ENCODE data around the gene NDE1. TPM values are rescaled to one million over a fixed set of nuclear protein-coding genes. Genes with fewer than 3 reads are reported as not detected.
"Not testable (repeated sequence)": the region's sequence is repeated elsewhere in the genome, so short reads cannot be mapped to it uniquely, and the experiment has no call there.

NDE1 gene
- total RNA-seq, 1 donor from 2014 or later, result 42.5 TPM

DNA sequence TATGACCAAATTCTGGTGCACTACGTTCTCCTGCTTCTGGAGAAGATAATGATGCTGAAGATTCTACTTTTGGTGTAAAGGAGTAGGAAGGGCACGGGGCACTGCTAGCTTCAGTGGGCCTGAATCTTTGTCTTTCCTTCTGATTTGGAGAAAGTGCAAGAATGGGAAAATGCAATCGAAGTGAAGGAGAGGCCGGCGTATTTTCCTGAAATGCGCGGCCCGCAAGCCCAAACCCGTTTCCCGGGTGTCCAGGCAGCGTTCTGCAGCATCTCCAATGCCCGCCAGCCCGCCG is 372 bp upstream of the NDE1 start:
- Mint-ChIP-seq H3K4me3 (ENCODE audit: low read depth) (peak overlapping the region; percentile 66), H3K9me3 (ENCODE audit: low read depth) (no peaks in the 10 kb centered on the region), H3K27me3 (no peaks in the 10 kb centered on the region), H3K36me3 (ENCODE audit: insufficient read depth) (no peaks in the 10 kb centered on the region), H3K4me1 (ENCODE audit: low read depth) (peaks cover 6% of the 10 kb centered on the region), H3K27ac (no peak overlapping the region)
- DNase-seq (ENCODE audit: low spot score, unreplicated experiment), result no peak
- TF ChIP-seq, protein P1, sequence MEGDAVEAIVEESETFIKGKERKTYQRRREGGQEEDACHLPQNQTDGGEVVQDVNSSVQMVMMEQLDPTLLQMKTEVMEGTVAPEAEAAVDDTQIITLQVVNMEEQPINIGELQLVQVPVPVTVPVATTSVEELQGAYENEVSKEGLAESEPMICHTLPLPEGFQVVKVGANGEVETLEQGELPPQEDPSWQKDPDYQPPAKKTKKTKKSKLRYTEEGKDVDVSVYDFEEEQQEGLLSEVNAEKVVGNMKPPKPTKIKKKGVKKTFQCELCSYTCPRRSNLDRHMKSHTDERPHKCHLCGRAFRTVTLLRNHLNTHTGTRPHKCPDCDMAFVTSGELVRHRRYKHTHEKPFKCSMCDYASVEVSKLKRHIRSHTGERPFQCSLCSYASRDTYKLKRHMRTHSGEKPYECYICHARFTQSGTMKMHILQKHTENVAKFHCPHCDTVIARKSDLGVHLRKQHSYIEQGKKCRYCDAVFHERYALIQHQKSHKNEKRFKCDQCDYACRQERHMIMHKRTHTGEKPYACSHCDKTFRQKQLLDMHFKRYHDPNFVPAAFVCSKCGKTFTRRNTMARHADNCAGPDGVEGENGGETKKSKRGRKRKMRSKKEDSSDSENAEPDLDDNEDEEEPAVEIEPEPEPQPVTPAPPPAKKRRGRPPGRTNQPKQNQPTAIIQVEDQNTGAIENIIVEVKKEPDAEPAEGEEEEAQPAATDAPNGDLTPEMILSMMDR (IDR thresholded peaks at IDR 0.05; ENCODE audit: unreplicated experiment), result no peak

DNA sequence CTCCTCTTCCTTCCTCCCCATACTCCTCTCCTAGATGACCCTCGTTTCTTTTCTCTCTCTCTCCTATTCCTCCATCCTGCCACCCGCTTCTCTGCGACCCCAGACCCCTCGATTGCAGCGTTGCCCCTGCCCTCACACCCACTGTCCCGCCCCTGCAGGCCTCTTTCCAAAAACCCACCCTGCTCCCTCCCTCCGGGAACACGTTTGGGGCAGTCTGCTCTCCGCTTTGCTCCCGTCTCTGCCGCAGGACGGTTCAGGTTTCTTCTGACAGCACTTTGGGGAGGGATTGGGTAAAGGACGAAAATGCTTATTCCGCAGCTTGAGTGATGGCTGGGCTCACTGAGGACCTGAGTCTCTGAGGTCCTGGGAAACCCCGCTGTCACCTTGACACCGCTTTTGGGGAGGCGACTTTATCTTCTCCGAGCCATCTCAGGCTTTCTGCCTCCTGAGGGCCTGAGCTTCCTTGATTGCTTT is 690 bp downstream of the NDE1 start:
- no peaks in the 10 kb centered on the region for H3K9me3 Mint-ChIP-seq (ENCODE audit: low read depth)
- no peaks in the 10 kb centered on the region for H3K36me3 Mint-ChIP-seq (ENCODE audit: insufficient read depth)
- TF ChIP-seq, protein P1 (IDR thresholded peaks at IDR 0.05; ENCODE audit: unreplicated experiment), result no peak
- H3K27me3 Mint-ChIP-seq, result no peaks in the 10 kb centered on the region
- H3K4me1 Mint-ChIP-seq (ENCODE audit: low read depth), result peaks cover 6% of the 10 kb centered on the region
- H3K4me3 Mint-ChIP-seq (ENCODE audit: low read depth), result peak overlapping the region; percentile 97
- peak overlapping the region; percentile 92 for H3K27ac Mint-ChIP-seq
- no peak for DNase-seq (ENCODE audit: low spot score, unreplicated experiment)

DNA sequence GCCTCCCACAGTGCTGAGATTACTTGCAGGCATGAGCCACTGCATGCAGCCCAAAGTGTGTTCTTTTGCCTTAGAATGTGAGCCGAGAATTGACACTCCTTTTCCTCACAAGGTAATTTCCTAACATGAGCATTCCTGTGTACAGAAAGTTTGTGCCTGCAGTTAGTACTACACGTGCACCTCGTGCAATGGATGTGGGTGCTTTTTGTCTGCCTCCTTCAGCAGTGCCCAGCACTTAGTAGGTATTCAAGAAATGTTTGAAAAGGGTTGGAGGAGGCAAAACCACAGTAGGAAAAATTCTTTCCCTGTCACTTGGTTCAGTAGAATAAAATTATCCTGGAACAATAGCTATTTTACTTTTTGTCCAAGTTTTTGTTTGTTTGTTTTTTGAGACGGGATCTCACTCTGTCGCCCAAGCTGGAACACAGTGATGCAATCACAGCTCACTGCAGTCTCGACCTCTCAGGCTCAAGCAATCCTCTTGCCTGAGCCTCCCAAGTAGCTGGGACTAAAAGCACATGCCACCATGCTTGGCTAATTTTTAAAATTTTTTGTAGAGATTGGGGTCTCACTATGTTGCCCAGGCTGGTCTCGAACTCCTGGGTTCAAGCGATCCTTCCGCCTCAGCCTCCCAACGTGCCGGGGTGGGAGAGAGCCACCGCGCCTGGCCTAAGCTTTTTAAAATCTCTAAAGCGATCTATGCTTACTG is 2.4 kb downstream of the NDE1 start:
- no peak overlapping the region for H3K27ac Mint-ChIP-seq
- TF ChIP-seq, protein P1 (IDR thresholded peaks at IDR 0.05; ENCODE audit: unreplicated experiment), result no peak
- H3K9me3 Mint-ChIP-seq (ENCODE audit: low read depth), result no peaks in the 10 kb centered on the region
- H3K4me1 Mint-ChIP-seq (ENCODE audit: low read depth), result peaks cover 6% of the 10 kb centered on the region
- H3K36me3 Mint-ChIP-seq (ENCODE audit: insufficient read depth), result no peaks in the 10 kb centered on the region
- no peaks in the 10 kb centered on the region for H3K27me3 Mint-ChIP-seq
- no peak for DNase-seq (ENCODE audit: low spot score, unreplicated experiment)
- no peak overlapping the region for H3K4me3 Mint-ChIP-seq (ENCODE audit: low read depth)

DNA sequence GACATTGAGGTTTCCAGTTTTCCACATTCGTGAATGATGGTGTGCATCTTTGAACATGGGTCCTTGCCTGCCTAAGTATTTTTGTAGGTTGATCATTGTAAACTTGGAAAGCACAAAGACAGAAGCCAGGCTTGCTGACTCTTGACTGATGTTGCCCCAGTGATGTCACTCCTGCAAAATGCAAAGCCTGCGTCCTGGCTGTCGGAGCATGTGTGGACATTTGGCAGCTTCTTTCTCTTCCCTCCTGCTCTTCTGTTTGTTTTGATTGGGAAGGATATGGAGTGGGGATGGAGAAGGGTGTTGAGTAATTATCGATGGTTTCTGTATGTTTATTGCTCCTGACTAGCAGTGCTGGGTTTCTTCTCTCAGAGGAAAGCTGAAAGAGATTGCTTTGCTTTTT is 3.2 kb downstream of the NDE1 start:
- H3K27me3 Mint-ChIP-seq, result no peaks in the 10 kb centered on the region
- H3K27ac Mint-ChIP-seq, result no peak overlapping the region
- no peak for DNase-seq (ENCODE audit: low spot score, unreplicated experiment)
- H3K4me1 Mint-ChIP-seq (ENCODE audit: low read depth), result peaks cover 6% of the 10 kb centered on the region
- no peaks in the 10 kb centered on the region for H3K9me3 Mint-ChIP-seq (ENCODE audit: low read depth)
- peak overlapping the region; percentile 8 for H3K4me3 Mint-ChIP-seq (ENCODE audit: low read depth)
- TF ChIP-seq, protein P1 (IDR thresholded peaks at IDR 0.05; ENCODE audit: unreplicated experiment), result no peak
- H3K36me3 Mint-ChIP-seq (ENCODE audit: insufficient read depth), result no peaks in the 10 kb centered on the region

DNA sequence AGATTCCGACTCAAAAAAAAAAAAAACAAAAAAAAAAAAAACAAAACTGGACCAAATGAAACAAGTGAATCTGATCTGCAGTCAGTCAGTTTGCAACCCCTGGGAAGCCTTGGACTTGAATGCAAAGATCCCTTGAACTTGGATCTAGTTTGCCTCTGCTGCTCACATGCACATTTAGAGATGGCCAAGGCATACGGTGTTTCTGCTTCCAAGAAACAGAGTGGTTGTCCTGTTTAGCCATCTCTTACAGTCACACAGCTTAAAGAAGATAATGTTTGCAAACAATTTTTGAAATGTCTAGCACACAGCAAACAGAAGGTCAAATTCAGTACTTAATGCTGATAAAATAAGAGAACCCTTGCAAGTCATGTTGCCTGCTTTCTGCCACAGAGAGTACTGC is 4.5 kb downstream of the NDE1 start:
- H3K4me3 Mint-ChIP-seq (ENCODE audit: low read depth), result no peak overlapping the region
- no peaks in the 10 kb centered on the region for H3K9me3 Mint-ChIP-seq (ENCODE audit: low read depth)
- TF ChIP-seq, protein P1 (IDR thresholded peaks at IDR 0.05; ENCODE audit: unreplicated experiment), result no peak
- no peak overlapping the region for H3K27ac Mint-ChIP-seq
- no peaks in the 10 kb centered on the region for H3K27me3 Mint-ChIP-seq
- peaks cover 5% of the 10 kb centered on the region for H3K4me1 Mint-ChIP-seq (ENCODE audit: low read depth)
- DNase-seq (ENCODE audit: low spot score, unreplicated experiment), result no peak
- H3K36me3 Mint-ChIP-seq (ENCODE audit: insufficient read depth), result no peaks in the 10 kb centered on the region

DNA sequence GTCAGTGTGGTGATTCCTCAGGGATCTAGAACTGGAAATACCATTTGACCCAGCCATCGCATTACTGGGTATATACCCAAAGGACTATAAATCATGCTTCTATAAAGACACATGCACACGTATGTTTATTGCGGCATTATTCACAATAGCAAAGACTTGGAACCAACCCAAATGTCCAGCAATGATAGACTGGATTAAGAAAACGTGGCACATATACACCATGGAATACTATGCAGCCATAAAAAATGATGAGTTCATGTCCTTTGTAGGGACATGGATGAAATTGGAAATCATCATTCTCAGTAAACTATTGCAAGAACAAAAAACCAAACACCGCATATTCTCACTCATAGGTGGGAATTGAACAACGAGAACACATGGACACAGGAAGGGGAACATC is 5.5 kb downstream of the NDE1 start:
- not testable (repeated sequence) for DNase-seq (ENCODE audit: low spot score, unreplicated experiment); H3K4me3 Mint-ChIP-seq (ENCODE audit: low read depth); H3K4me1 Mint-ChIP-seq (ENCODE audit: low read depth); H3K36me3 Mint-ChIP-seq (ENCODE audit: insufficient read depth); H3K27me3 Mint-ChIP-seq; H3K9me3 Mint-ChIP-seq (ENCODE audit: low read depth); H3K27ac Mint-ChIP-seq
